Neural crest cell (in vitro differentiated cells): ENCODE measurements around the gene SNX5. TPM values are rescaled to one million over a fixed set of nuclear protein-coding genes. Genes with fewer than 3 reads are reported as not detected.

Experiments used
- DNase-seq: peaks from one replicate; pipeline ENCODE4 v3.0.0; 2021; ENCODE audit warnings: low read depth, mixed read lengths, low spot score
- H3K27ac Mint-ChIP-seq: one replicate; pipeline ENCODE4 v1.8.0; 2021; ENCODE audit warnings: mild to moderate bottlenecking, mixed read lengths; ENCODE audit not compliant: unreplicated experiment
- H3K27me3 Mint-ChIP-seq: 2 replicates; pipeline ENCODE4 v1.8.0; 2021; ENCODE audit warnings: low read depth, mild to moderate bottlenecking, mixed read lengths
- H3K36me3 Mint-ChIP-seq: 2 replicates; pipeline ENCODE4 v1.8.0; 2021; ENCODE audit warnings: low read depth, mild to moderate bottlenecking, mixed read lengths
- H3K4me1 Mint-ChIP-seq: 2 replicates; pipeline ENCODE4 v1.8.0; 2021; ENCODE audit warnings: mixed read lengths
- H3K4me3 Mint-ChIP-seq: one replicate; pipeline ENCODE4 v1.8.0; 2021; ENCODE audit warnings: mild to moderate bottlenecking, mixed read lengths
- H3K9me3 Mint-ChIP-seq: 2 replicates; pipeline ENCODE4 v1.8.0; 2021; ENCODE audit warnings: mixed read lengths
- CTCF ChIP-seq: fragments of 200-600 bp; sonication (generic); conservative IDR thresholded peaks from 2 replicates; pipeline ENCODE4 v1.5.0; 2021; ENCODE audit warnings: antibody characterized with exemption, mild to moderate bottlenecking
- total RNA-seq: library from RNA; stranded (reverse); gene quantifications from 2 replicates; pipeline ENCODE4 v1.2.1, GENCODE V29; 2021

SNX5 gene
- total RNA-seq, 1 donor from 2014 or later = 116 TPM

GRCh38 chr20:17951323-17951722 is 17.3 kb downstream of the SNX5 start:
- Mint-ChIP-seq H3K27me3 (no peaks in the 10 kb centered on the region), H3K9me3 (no peaks in the 10 kb centered on the region), H3K27ac (no peak overlapping the region), H3K4me3 (no peak overlapping the region), H3K4me1 (no peaks in the 10 kb centered on the region), H3K36me3 (peaks cover 46% of the 10 kb centered on the region)
- TF ChIP-seq CTCF = no peak
- no peak for DNase-seq

- Mint-ChIP-seq H3K27ac (no peak overlapping the region), H3K9me3 (no peaks in the 10 kb centered on the region), H3K36me3 (peaks cover 50% of the 10 kb centered on the region)
These were observed 17.9 kb downstream of the SNX5 start for GRCh38 chr20:17950670-17951069.

GRCh38 chr20:17949899-17950298 is 18.7 kb downstream of the SNX5 start:
- Mint-ChIP-seq H3K27me3 (no peaks in the 10 kb centered on the region), H3K9me3 (no peaks in the 10 kb centered on the region), H3K36me3 (peaks cover 48% of the 10 kb centered on the region), H3K4me1 (no peaks in the 10 kb centered on the region), H3K4me3 (no peak overlapping the region), H3K27ac (no peak overlapping the region)
- TF ChIP-seq CTCF = no peak
- no peak for DNase-seq

More at GRCh38 chr20:17950670-17951069, 17.9 kb downstream of the SNX5 start:
- no peak for DNase-seq
- no peaks in the 10 kb centered on the region for H3K4me1 Mint-ChIP-seq
- no peak for TF ChIP-seq CTCF
- no peaks in the 10 kb centered on the region for H3K27me3 Mint-ChIP-seq
- H3K4me3 Mint-ChIP-seq = no peak overlapping the region

GRCh38 chr20:17948442-17948841 is 20.2 kb downstream of the SNX5 start:
- no peak for DNase-seq
- H3K27me3 Mint-ChIP-seq = no peaks in the 10 kb centered on the region
- H3K9me3 Mint-ChIP-seq = no peaks in the 10 kb centered on the region
- no peak overlapping the region for H3K4me3 Mint-ChIP-seq
- no peak overlapping the region for H3K27ac Mint-ChIP-seq
- no peaks in the 10 kb centered on the region for H3K4me1 Mint-ChIP-seq
- no peak for TF ChIP-seq CTCF
- H3K36me3 Mint-ChIP-seq = peaks cover 50% of the 10 kb centered on the region

- Mint-ChIP-seq H3K4me3 (no peak overlapping the region), H3K36me3 (peaks cover 44% of the 10 kb centered on the region), H3K4me1 (no peaks in the 10 kb centered on the region), H3K9me3 (no peaks in the 10 kb centered on the region), H3K27ac (no peak overlapping the region), H3K27me3 (no peaks in the 10 kb centered on the region)
- no peak for DNase-seq
- TF ChIP-seq CTCF = no peak
These were observed 21.1 kb downstream of the SNX5 start for GRCh38 chr20:17947474-17947815.
